GM19239 (cell line): Measurements from ENCODE around the gene ZNF584.
"Not testable (repeated sequence)": the region's sequence is repeated elsewhere in the genome, so short reads cannot be mapped to it uniquely, and the experiment has no call there.

ENCODE experiments used
- DNase-seq: peaks from one replicate; pipeline ENCODE4 v3.0.0; 2011; ENCODE audit warnings: low spot score; ENCODE audit not compliant: insufficient read length
- FAIRE-seq: peaks from 2 replicates; lab custom pipeline; 2011; peaks lifted over from hg19 to GRCh38; lab: Jason Lieb, UNC

Gene ZNF584

DNA sequence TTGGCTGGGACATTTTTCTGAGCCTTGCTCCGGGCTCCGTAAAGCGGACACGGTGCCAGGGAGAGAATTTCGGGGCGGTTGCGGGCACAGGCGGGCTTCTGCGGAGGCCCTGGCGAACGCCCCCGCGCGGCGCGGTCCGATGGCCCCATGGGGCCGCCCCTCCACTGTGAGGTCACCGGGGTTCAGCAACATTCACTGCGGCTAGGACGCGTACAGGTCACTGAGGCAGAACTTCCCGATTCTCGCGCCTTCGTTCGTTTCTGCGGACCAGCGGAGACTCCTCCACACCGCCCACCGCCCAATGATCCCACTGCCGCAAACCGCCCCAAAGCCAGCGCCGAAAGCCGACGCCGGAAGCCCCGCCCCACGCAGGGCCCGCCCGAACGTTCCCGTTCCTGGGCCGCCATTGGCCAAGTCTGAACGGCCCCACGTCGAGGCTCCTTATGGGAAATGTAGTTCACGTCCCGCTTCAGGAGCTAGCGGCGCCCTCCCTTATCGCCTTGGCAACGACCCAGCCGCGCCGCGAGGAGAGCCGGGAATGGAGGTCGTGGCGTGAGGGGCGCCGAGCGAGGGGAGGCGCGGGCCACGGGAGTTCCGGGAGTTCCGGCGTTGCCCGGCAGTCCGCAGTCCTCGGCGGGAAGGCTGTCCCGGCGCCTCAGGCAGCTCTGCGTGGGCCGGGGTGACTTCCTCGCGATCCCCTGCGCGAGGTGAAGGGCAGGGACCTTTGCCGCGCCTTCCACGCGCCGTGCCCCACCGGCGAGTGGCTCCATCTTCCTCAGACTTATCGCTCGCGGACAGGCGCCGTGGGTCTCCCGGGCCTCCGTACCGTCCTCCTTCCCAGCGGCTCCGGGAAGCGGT lies at the start of gene ZNF584:
TSS of gene ZNF584 (plus strand) at position 498 of the 858 bp plus-strand sequence. CDS start 499 bp downstream, outside the sequence.
- peak; percentile 91 for FAIRE-seq

DNA sequence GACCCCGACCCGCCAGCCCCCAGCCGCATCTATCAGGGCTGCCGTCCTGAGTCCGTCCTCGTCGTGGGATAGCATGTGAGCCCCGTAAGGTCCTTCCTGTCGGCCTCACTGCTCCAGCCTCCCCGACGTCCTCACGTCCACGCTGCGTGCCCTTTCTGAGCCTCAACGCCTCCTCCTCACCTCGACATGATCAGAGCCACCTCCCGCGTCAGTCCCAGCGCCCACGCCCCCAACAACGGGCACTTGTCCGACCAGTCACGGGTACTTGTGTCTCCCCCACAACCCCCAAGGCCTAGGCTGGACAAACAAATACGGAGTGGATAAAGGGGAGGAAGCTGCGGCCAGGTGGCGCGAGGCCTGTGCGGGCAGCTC lies 46.6 kb upstream of the ZNF584 start:
- FAIRE-seq, result no peak
- DNase-seq, result peak; percentile 73

More for the DNA sequence above, at the start of gene ZNF584:
- DNase-seq, result peak; percentile 97

DNA sequence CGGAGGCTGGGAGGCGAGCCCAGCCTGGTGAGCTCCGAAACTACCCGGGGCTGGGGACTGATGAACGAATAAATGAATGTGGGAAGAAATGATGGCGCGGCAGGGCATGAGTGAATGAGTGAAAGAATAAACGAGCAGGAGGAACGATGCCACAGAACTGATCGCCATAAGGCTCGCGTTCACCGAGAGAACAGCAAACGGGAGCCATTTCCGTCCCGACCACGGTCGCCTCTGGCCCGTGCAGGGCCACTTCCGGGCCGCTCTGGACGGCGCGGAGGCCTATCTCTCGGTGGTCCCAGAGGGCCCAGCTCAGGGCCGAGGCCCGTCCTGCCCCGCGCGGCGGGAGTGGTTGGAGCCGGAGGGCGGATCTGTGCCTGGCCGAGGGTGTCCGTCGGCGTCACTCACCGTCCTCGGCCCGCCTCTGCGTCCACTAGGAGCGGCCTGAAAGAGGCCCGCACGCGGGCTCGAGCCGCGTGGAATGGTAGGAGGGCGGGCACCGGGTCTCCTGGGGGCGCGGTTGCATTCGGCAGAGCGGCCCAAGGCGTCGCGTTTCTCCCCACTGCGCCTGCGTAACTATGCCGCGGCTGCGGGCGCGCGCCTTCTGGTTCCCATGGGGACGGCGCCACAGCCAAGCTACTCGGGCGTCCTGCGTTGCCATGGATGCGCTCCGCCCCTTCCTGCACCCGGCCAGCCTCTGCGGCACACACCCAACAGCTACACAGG lies 46.0 kb upstream of the ZNF584 start, which contains the start of gene ZNF497:
TSS of gene ZNF497 (minus strand) at position 480 of the 723 bp plus-strand sequence. CDS start 5,116 bp downstream, outside the sequence.
- peak; percentile 95 for FAIRE-seq
- peak; percentile 100 for DNase-seq

DNA sequence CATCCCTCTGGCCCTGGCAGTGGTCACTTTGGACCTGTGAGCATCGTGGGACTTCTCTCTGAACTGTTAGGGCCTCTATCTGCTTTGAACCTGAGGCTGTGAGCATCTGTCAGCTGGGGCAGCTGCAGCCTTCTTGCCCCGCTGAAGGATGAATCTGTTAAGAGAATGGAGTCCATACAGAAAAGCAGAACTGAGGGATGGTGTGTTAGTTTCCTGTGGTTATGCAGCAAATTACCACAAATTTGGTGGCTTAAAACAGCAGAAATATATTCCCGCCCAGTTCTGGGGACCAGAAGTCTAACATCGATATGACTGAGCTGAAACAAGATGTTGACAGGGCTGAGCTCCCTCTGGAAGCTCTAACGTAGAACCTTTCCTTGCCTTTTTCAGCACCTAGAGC lies 44.3 kb upstream of the ZNF584 start:
- no peak for FAIRE-seq

DNA sequence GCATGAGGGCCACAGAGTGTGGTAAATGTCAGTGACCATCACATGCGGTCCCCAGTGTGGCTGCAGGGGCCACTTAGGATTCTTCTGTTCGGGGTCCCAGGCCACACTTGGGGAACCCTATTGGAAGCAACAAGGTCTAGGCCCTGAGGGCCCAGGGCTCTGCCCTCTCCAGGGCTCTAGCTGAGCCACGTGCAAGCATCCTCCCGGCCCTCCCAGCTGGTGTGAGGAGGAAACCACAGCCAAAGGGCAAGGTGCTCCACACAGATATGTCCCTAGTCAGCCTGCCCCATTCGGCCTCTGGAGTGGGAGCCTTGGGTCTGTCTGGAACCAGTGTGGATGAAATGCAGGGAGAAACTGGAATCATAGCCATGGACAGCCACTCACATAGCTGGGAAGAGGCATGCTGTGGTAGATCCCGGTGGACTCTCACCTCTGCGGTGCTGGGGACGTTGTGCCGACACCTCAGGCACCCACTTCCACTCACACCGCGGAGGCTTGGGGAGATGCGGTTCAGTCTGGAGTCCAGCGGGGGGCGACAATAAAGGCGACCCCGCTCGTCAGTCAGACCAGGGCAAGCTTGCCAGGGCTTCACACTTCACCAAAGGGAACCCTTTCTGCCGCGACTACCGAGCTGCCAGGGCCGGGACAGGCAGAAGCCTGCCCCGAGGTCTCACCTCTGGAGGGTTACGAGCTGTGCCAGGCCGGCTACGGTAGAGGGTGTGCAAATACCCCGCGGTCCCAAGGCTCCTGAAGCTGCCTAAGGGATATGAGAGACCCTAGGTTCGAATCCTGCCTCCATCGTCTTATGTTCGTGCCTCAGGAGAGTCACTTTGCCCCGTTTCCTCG lies 41.6 kb upstream of the ZNF584 start:
- DNase-seq (no peak), FAIRE-seq (no peak)

More for the DNA sequence above, 44.3 kb upstream of the ZNF584 start:
- no peak for DNase-seq

DNA sequence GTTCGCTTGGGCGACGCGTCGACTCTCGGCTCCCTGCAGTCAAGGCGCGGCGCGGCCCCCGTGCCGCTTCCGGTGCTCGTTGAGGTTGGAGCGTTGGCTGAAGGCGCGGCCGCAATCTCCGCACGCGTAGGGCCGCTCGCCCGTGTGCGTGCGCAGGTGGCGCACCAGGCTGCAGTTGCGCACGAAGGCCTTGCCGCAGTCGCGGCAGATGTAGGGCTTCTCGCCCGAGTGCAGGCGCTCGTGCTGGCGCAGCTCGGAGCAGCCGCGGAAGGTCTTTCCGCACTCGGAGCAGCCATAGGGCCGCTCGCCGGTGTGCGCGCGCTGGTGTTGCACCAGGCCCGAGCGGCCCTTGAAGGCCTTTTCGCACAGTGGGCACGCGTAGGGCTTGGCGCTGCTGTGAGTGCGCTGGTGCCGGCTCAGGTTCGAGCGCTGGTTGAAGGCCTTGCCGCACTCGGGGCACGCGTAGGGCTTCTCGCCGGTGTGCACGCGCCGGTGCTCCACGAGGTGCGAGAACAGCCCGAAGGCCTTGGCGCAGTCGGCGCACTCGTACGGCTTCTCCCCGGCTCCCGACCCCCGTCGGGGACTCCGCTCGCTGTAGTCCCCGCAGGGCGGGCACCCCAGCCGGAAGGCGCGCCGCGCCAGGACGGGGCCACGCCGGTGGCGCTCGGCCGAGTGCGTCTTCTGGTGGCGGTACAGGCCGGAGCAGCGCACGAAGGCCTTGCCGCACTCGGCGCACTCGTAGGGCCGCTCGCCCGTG lies 40.6 kb upstream of the ZNF584 start:
- no peak for DNase-seq
- no peak for FAIRE-seq

DNA sequence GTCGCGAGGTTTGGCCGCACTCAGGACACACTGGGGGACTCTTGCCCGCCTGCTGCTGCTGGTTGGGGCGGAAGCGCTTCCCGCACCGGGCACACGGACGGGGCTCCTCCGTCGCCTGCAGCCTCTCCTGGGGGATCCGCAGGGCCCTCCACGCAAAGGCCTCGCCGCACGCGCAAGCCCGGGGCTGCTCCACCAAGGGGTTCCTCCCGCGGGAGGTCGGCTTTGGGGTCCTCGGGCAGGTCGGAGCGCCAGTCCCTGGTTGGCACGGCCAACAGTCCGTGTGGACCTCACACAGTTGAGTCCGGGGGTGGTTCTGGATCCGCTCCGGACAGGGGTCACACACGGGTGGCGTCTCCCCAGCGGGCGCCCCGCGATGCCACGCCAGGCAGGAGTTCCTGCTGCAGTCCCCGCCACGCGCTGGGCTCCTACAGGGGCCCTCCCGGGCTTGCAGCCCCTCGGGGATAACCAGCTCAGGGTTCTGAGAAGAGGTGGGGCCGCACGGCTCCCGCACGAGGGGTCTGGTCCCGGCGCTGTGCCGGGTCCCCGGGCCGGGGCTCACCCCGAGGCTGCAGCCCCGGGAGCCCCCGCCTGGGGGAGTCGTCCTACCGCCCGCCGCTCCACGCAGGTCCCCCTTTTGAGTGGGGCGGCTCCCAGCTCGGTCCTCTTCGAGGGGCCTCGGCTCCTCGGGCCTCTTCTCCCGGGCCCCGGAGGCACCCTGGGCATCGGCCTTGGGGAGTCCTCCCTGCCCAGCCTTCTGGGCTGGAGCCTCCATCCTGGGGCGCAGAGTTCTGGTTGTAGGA lies 39.7 kb upstream of the ZNF584 start:
- DNase-seq (no peak), FAIRE-seq (no peak)

DNA sequence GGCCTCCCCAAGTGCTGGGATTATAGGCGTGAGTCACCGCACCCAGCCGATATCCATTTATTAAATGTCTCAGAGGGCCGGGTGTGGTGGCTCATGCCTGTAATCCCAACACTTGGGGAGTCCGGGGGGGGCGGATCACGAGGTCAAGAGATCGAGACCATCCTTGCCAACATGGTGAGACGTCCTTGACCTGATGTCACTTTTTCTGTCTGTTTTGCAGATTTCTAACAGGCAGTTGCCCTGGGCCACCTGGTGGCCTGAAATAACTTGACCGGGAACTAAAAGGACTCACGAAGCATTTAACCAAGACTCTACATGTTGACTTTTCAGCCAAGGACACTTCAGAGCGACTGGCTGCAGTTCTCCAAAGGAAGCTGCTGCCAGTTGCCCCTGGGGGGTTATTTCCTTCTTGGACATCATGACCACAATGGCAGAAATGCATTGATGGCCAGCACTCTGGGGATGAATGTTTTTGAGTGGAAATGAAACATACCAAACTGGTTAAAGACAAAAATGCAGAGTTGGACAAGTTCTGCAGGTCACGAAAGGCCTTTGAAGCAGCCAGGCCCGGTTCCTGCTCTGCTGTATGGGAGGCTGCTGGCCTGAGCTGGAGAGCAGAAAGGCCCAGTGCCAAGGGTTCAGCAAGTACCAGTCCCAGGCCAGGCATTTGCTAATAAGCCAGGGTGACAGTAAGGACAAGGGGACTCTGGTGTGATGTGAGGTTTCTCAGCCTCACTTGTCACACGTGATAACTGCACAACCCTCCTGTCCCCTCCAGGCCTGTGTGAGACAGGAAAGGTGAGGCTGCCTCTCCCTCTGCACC lies 35.9 kb upstream of the ZNF584 start:
- no peak for FAIRE-seq
- DNase-seq, result no peak

DNA sequence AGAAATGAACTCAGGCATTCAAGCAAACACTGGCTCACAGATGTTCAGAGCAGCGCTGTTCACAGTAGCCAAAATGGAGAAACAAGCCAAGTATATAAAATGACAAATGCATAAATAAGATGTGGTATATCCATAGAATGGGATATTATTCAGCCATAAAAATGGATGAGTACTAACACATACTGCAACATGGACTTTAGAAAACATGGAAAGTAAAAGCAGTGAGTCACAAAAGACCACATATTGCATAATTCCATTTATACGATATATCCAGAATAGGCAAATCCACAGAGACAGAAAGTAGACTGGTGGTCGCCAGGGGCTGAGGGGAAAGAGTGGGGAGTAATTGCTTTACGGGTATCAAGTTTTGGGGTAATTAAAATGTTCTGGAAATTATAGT lies 34.2 kb upstream of the ZNF584 start:
- FAIRE-seq (no peak), DNase-seq (no peak)

DNA sequence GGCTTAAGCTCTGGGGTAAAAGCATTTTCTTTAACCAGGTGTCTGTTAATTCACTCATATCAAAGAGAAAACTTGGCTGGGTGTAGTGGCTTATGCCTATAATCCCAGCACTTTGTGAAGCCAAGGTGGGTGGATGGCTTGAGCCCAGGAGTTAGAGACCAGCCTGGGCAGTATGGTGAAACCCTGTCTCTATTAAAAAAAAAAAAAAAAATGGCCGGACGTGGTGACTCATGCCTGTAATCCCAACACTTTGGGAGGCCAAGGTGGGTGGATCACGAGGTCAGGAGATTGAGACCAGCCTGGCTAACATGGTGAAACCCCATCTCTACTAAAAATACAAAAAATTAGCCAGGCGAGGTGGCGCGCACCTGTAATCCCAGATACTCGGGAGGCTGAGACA lies 31.7 kb upstream of the ZNF584 start:
- FAIRE-seq, DNase-seq: not testable (repeated sequence)

DNA sequence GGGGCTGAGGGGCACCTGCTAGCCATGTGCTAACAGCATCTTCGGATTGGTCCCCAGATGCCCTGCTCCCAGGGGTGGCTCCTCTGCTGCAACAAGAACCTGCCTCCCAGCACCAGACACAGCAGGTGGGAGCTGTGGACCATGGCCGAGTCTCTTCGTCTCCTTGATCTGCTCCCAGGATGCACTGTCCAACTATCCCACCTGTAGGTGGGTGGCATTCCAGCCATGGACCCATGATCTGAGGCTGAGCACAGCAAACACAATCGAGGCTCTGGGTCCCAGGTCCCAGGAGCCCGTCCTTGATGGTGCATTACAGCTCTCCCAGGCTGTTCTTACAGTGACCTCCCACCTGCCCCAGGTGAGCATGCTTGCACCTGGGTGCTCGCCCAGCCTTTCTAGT lies 29.2 kb upstream of the ZNF584 start:
- FAIRE-seq, result no peak
- no peak for DNase-seq

DNA sequence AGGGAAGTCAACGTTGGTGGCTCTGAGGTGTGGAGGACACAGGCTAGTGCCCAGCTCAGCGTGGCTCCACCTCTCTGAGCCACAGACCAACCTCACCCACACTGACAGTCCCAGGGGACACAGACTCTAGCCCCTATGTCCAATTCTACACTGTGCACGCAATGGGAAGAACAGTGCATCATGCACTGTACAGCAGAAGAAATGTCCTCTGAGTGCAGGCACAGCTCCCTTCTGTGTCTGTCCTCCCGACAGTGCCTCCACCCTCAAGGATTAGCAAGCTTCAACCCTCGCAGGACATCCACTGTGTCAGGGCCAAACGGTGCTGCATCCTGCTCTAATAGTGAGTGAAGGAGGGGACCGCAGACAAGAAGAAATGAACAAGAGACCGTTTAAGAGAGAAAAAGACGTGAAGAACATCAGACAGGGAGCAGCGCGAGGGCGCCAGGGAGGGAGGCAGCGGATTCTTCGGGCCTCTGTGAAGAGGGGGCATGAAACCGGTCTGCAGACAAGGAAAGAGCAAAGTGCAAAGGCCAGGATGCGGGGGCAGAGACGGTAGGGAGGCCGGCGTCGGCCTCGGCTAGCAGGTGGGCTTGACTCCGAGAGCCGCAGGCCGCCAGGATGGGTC lies 28.3 kb upstream of the ZNF584 start:
- DNase-seq (no peak), FAIRE-seq (peak; percentile 74)

DNA sequence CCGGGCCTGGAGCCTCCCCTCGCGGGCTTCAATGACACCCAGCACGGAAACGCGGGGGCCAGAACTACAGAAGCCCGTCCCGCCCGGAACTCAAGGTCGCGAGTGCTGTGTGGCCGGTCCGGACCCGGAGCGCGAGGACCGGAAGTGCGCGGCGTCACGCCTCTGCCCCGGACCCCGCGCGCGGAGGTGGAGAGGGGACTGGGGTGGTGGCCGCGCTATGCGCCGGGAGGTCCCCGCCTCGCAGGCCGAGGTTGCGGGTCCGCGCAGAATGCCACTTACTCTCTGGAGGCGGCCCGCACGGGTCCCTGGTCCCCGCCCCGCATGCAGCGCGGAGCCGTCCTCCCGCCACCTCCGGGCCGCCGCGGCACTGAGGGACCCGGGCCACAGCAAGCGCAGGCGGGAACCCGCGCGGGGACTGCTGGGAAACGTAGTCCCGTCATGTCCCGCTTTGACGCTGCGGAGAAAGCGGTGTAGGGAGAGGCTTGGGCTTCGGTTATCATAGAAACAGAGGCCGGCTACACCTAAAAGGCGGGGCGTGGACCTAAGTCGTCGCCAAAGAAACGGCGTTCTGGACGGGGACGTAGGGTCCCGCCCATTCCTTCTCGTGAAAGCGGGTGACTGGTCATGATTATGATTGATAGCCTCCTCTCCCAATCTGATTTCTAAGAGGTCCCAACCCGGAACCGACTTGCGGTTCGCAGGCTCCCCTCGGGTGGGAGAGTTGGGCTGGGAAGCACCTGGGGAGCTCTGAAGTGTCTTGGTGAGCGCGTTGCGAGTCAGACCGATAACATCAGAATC lies 27.6 kb upstream of the ZNF584 start, which contains the start of gene ZNF837:
TSS of gene ZNF837 (minus strand) at position 369 of the 798 bp plus-strand sequence. CDS start 11,698 bp downstream, outside the sequence.
- DNase-seq, result peak; percentile 91
- peak; percentile 97 for FAIRE-seq

DNA sequence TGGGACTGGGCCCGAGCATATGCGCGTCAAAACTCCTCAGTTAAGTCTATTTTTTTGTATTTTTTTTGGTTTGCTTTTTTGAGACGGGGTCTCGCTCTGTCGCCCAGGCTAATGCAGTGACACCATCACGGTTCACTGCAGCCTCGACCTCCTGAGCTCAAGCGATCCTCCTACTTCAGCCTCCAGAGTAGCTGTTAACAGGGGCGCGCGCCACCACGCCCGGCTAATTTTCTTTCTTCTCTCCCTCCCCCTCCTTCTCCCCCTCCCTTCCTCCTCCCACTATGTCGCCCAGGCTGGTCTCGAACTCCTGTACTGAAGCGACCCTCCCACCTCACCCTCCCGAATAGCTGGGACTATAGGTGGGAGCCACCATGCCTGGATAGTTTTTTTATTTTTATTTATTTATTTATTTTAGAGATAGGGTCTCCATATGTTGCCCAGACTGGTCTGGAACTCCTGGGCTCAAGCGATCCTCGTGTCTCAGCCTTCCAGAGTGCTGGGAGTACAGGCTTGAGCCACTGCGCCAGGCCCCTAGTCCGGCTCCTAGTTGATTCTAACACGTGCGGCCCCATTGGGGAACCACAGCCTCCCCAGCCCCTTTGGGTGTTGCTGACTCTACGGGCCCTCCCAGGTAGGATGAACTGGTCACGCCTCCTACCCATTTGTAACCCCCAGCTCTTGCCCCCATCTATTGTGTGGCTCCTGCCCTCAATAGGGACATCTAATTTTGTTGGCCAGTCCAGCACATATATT lies 26.8 kb upstream of the ZNF584 start:
- FAIRE-seq, result no peak

DNA sequence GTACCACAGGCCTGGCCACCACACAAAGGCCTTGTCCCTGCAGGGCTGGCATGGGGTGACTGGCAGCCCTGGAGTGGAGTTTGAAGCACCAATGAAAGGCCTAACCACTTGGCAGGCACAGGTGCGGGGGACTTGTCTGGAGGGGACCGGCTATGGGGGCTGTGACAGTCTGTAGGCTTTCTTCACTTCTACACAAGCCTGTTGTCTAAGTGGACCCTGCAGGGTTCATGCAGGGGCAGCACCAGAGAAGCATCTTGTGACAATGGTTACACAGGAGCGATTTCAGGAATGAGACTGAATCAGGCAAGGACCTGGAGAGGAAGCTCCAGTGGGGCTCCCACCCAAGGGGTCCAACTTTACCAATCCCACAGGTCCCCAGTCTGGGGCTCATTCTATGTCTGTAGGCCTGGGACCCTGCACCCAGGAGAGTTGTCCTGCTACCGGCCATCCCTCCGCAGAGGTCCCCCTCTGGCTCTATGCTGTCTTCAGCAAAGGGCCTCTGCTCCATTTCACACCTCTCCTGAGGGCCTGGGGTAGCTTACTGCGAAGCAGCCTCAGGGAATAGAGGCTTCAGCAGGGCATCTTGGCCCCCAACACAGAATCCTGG lies 25.3 kb upstream of the ZNF584 start:
- no peak for DNase-seq
- FAIRE-seq, result no peak

More for the DNA sequence above, 26.8 kb upstream of the ZNF584 start:
- DNase-seq, result no peak
